ENCODE data around the gene EFNB3. TPM values are rescaled to one million over a fixed set of nuclear protein-coding genes. Genes with fewer than 3 reads are reported as not detected.

Gene EFNB3
- total and polyA plus RNA-seq, 2 of the 4 experiments (the other 2 are of a cell fraction), result 0.54 to 2.0 TPM

- Histone ChIP-seq H2AK9ac (replicated peaks; ENCODE audit: low read depth, low read length, poor library complexity) (peak overlapping the region; percentile 57), H3K4me2 (ENCODE audit: low read depth, low read length) (peak overlapping the region; percentile 86), H2BK5ac (ENCODE audit: low read depth, low read length, poor library complexity, severe bottlenecking) (no peak overlapping the region), H2BK20ac (ENCODE audit: low read depth, low read length) (no peak overlapping the region), H3K14ac (replicated peaks; ENCODE audit: low read depth, low read length) (0 out of 2 replicates have a peak overlapping the region, but pooled peaks have one; percentile 12), H2AK5ac (ENCODE audit: low read depth, low read length) (peak overlapping the region; percentile 5; the same call in 1 of the 2 replicates), H4K20me1 (ENCODE audit: insufficient read depth, low read length) (no peaks in the 10 kb centered on the region; the same call in 1 of the 2 replicates), H3K9me3 (ENCODE audit: control insufficient read depth, insufficient read depth, low read length) (no peaks in the 10 kb centered on the region), H2BK120ac (ENCODE audit: low read depth, low read length) (no peak overlapping the region), H3K4me3 (ENCODE audit: insufficient read depth, low read depth, low read length) (peak overlapping the region; percentile 73), H4K91ac (ENCODE audit: insufficient read depth, low read depth, low read length) (peak overlapping the region; percentile 4; the same call in 1 of the 2 replicates), H3K27ac (ENCODE audit: insufficient read depth, low read length) (no peak overlapping the region), H3K4ac (ENCODE audit: low read depth, low read length) (peak overlapping the region; percentile 1), H3K36me3 (ENCODE audit: control insufficient read depth, insufficient read depth, low read length) (no peaks in the 10 kb centered on the region), H3K9ac (ENCODE audit: low read depth, low read length) (peak overlapping the region; percentile 60), H3K4me1 (ENCODE audit: control insufficient read depth, insufficient read depth, low read length) (peaks cover 5% of the 10 kb centered on the region; the same call in 1 of the 2 replicates), H2AFZ (replicated peaks; ENCODE audit: low read length, poor library complexity) (peak overlapping the region; percentile 98), H3K23ac (ENCODE audit: low read depth, low read length) (no peak overlapping the region), H2BK15ac (ENCODE audit: low read depth, low read length) (0 out of 3 replicates have a peak overlapping the region, but pooled peaks have one; percentile 14), H4K8ac (ENCODE audit: low read depth in 2 of 2, low read length in 2 of 2) (peak overlapping the region; percentile 59 to 91; a peak in 2 of 4 replicates), H3K79me1 (ENCODE audit: low read depth in 1 of 2, low read length in 2 of 2) (no peaks in the 10 kb centered on the region), H3K18ac (ENCODE audit: low read depth, low read length) (no peak overlapping the region), H4K5ac (ENCODE audit: low read depth, low read length) (peak overlapping the region; percentile 52), H3K9me1 (ENCODE audit: insufficient read depth, low read length) (0 out of 2 replicates have a peak, but pooled peaks cover 4% of the 10 kb centered on the region), H3K56ac (ENCODE audit: extremely low read depth, insufficient read depth, low read length) (no peak overlapping the region), H3K27me3 (ENCODE audit: control insufficient read depth, insufficient read depth, low read length) (peaks cover 72% of the 10 kb centered on the region)
- in situ Hi-C loops (cut with MboI; ENCODE audit: low sequenced_read_pairs), result no loop called here
- ChIA-PET CTCF (interaction anchor here (0.6 to 1.4 kb wide), 3 partner anchors 26 to 51 kb away, joined by 3 to 5 read pairs (median 4); partner anchors contain the start of genes TP53 and WRAP53), POLR2A (ENCODE audit: unreplicated experiment) (no interaction called here)
- no TSS peak for BruUV-seq (replicated peaks)
- dilution Hi-C loops (cut with HindIII; ENCODE audit: low sequenced_read_pairs, unreplicated experiment), result no loop called here
- ATAC-seq (ENCODE audit: low read depth) (no peak), DNase-seq (no peak)
- WGBS, 2 experiments (ENCODE audit: extremely low coverage in 2 of 2, insufficient read length in 1 of 2), result no CpG with 5 or more reads among the region's 20 CpGs
- intact Hi-C loops (cut with micrococcal nuclease), result no loop called here
- TF ChIP-seq FOS (IDR thresholded peaks at IDR 0.05; ENCODE audit: low read depth, low read length), result no peak
- no peak for TF ChIP-seq MAFK (IDR thresholded peaks at IDR 0.05; ENCODE audit: low read depth, low read length)
- TF ChIP-seq RFX5 (IDR thresholded peaks at IDR 0.05; ENCODE audit: low read depth, low read length), result no peak
- TF ChIP-seq RAD21 (IDR thresholded peaks at IDR 0.05; ENCODE audit: low read length), result no peak
- no peak for TF ChIP-seq BHLHE40 (IDR thresholded peaks at IDR 0.05; ENCODE audit: low read depth, low read length)
- no peak for TF ChIP-seq NFE2L2 (IDR thresholded peaks at IDR 0.05; ENCODE audit: low read depth, low read length)
- TF ChIP-seq MAZ (IDR thresholded peaks at IDR 0.05; ENCODE audit: borderline replicate concordance, low read depth, low read length), result no peak
- TF ChIP-seq, protein P1, sequence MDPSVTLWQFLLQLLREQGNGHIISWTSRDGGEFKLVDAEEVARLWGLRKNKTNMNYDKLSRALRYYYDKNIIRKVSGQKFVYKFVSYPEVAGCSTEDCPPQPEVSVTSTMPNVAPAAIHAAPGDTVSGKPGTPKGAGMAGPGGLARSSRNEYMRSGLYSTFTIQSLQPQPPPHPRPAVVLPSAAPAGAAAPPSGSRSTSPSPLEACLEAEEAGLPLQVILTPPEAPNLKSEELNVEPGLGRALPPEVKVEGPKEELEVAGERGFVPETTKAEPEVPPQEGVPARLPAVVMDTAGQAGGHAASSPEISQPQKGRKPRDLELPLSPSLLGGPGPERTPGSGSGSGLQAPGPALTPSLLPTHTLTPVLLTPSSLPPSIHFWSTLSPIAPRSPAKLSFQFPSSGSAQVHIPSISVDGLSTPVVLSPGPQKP (IDR thresholded peaks at IDR 0.05; ENCODE audit: borderline replicate concordance, low read depth, low read length), result no peak
- no peak for TF ChIP-seq CEBPB (IDR thresholded peaks at IDR 0.05; ENCODE audit: low read depth, low read length)
- TF ChIP-seq CTCF (conservative IDR thresholded peaks at IDR 0.05; ENCODE audit: low read depth, low read length), result no peak
- no peak for TF ChIP-seq POLR2A (IDR thresholded peaks at IDR 0.05; ENCODE audit: low read depth, low read length)
- no peak for TF ChIP-seq SMC3 (IDR thresholded peaks at IDR 0.05; ENCODE audit: low read depth, low read length)
- no peak for TF ChIP-seq CHD1 (IDR thresholded peaks at IDR 0.05; ENCODE audit: low read depth, low read length)
- TF ChIP-seq RCOR1 (IDR thresholded peaks at IDR 0.05; ENCODE audit: insufficient replicate concordance, low read length), result no peak
- no peak for TF ChIP-seq MXI1 (IDR thresholded peaks at IDR 0.05; ENCODE audit: borderline replicate concordance, low read depth, low read length)
These were observed 11.2 kb downstream of the EFNB3 start for GRCh38 chr17:7715936-7716886.
